GF-D8 (cell line): Measurements from ENCODE around the gene TMTC2.

Experiments used
- DNase-seq: peaks from one replicate; lab custom pipeline; 2025; lab: John Stamatoyannopoulos, UW

The TMTC2 gene

DNA sequence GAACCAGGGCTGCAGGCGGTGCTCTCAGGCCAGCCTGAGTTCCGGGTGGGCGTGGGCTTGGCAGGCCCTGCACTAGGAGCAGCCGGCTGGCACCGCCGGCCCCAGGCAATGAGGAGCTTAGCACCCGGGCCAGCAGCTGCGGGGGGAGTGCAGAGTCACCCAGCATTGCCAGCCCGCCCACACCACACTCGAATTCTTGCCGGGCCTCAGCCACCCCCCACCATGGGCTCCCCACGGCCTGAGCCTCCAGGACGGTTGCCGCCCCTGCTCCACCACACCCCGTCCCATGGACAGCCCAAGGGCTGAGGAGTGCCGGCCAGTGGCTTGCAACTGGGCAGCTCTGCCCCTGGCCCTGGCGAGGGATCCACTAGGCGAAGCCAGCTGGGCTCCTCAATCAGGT lies 453.4 kb downstream of the TMTC2 start:
- no peak for DNase-seq

DNA sequence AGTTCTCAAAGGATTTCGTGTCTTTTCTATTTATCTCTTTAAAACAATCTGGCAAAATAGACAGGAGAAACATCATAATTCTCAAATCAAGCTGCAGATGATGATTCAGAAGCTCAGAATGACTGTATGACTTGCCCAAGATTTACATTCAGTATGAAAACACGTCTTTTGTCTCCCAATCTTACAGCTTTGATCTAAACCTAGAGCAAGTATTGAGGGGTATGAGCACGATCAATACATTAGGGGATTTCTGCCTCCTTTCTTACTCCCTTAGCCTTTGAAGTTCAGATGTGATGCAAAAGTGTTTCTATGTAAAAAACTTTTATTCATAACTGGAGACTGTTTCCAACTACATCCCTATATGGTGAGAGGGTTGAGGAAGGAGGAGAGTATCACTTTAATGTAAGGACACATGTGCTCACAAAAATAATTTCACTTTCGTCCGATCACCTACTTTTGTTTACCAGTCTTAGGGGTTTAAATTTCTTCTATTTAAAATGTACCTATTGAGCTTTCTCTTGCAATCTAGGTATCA lies 454.8 kb downstream of the TMTC2 start:
- DNase-seq = no peak

DNA sequence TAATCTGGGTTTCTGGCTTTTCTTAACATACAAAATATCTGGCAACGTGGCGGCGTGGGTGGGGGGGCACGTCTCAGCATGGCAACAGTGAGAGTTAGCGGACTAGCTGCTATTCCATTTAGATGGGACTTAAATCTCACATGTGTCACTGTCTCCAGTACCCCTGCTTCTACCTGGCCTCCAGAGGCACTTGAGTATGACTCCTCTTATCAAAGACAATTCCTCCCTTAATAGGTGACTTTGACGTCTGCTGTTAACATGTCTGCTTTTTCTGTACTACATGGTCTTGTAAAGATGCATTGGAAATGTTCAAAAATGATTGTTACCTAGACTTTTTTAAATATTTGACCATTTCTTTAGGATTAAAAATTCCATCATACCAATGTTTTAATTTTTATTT lies 456.2 kb downstream of the TMTC2 start:
- no peak for DNase-seq

DNA sequence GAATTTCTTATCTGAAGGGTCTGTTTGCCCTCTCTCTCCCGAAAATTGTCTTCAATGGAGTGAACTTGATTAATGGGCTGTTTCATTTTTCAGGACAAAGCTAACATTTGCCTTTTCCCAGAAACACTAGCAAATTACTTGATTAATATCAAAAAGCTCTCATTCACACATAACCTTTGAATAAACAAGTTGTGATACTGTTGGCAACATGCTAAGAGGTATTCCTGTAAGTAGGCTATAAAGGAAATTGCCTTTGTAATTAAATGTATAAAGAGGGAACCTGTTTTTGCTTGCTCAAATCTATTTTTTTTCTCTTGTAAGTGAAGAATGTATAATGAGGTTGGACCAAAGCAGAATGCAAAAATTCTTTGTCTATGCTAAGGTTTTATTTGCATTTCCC lies 457.2 kb downstream of the TMTC2 start:
- no peak for DNase-seq

DNA sequence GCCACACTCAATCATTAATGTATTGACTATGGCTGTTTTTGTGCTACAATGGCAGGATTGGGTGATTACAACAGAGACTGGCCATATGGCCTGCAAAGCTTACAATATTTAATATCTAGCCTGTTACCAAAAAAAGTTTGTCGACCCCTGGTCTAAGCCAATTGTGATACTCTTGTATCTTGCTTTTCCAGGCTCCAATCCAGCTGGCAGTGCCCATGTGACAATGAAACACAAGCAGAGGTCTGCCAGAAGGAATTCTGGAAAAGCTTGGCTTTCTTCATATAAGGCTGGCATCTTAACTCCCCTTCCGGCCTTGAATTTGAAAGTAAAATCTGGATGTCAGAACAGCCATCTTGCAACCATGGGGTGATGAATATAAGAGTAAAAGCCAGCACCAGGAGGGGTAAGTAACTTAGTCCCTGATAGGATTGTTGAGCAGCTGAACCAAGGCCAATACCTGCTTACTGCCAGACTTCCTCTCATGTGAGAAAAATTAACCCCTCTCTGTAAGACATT lies 458.7 kb downstream of the TMTC2 start:
- no peak for DNase-seq

DNA sequence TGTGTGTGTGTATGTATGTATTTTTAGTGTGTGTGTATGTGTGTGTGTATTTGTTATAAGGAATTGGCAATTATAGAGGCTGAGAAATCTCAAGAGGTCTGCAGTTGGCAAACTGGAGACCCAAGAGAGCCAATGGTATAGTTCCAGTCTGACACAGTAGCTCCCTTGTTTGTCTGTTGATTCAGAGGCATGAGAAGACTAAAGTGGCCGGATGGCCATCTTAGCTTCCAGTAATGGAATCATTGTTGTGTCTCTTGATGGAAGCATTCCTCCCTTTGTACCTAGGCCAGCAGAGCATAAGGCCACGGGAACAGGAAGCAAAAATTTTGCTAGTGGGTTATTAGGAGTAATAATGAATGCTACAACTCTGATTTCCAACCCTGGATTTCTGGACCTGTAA lies 460.6 kb downstream of the TMTC2 start:
- no peak for DNase-seq

DNA sequence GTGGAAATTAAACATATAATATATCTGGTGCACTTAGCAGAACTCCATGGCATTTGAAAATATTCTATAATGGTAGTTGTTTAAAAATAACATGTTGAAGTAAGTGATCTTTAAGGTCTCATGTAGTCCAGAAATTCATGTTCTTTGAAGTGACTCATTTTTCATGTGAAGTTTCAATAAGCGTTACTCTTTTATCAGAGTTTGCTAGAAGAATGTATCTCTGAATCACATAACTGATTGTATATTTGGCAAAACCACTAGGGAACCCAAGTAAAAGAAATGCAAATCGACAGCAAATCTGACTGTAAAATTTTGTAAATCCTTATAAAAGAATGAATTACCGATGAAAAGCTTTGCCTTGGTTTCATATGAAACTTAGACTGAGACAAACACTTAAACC lies 463.3 kb downstream of the TMTC2 start:
- DNase-seq = no peak

DNA sequence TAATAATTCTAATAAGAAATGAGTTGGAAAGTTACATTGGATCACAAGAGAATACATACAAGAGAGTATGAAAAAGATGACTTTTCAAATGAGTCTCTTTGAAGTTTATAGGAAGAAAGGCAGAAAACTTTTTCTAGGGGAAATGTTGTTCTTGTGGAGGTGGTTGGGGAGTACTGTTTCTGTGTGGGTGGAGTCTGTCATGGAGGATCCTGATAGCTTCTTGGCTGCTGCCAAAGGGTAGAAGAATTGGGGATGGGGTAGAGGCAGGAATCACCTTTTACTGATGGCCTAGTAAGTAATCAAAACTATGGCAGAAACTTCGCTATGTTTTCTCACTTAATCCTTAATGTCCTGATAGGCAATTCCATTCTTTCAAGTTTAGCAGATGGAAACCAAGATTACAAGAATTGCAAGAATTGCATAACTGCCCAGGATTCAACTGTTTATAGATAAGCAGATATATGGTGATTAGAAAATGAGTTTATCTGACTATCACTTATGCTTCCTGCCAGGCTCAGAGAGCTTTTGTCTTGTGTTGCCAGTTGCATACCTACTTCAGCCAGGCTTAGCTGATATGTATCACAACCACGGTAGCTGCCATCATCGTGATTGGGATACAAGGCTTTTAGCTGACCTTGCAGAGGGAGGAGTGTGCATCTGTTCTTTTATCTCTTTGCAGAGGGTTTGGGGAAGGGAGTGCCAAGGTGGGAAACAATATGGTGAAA lies 463.9 kb downstream of the TMTC2 start:
- DNase-seq = no peak

DNA sequence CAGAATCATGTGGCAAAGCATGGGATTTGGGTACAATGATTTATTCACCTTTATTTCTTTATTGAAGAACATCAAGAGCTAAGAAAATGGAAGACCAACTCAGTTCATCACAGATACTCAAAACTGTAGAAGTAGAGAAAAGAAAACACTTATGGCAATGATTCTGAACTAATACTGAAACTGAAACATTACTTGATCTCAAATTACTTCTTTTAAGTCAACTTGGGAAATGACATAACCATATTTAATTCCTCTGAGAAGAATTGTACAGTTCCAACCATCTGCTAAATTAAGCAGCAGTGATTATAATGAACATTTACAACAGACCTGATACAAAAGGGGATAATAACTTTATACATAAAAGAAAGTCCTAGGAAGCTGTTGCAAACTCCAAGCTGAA lies 466.5 kb downstream of the TMTC2 start:
- DNase-seq = no peak

DNA sequence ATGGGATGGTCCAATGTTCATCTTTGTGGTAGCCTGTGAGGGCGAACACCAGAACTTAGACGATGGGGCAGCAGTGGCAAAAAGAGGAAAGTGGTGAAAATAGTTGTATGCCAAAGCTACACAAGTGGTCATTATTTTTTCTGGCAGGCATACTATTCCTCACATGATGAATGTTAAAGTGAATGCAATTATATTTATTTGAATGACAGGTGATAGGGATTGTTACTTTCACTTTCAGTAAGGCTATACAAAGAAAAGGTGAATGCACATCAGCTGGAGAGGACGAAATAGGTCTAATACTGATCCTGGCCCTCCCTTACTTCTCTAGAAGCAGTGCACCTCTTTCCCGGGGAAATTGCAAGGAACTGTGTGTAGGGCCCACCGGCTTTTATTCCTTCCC lies 470.1 kb downstream of the TMTC2 start:
- no peak for DNase-seq

DNA sequence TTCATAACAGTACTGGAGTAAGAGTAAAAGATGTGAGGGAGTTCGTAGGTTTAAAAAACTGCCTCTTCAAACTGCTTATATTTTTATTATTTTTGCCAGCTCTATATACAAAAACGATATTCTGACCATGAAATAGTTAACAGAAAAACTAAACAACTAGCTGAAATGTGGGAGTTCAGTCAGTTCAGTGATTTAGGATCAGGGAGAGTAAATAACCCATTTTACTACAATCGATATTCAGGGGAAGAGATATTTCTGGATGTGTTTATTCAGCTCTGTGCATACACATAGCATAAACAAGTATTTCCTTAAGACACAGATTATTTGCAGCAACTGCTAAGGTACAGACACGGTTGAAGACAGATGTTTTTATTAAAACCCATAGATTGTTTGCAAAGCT lies 470.9 kb downstream of the TMTC2 start:
- DNase-seq = no peak

DNA sequence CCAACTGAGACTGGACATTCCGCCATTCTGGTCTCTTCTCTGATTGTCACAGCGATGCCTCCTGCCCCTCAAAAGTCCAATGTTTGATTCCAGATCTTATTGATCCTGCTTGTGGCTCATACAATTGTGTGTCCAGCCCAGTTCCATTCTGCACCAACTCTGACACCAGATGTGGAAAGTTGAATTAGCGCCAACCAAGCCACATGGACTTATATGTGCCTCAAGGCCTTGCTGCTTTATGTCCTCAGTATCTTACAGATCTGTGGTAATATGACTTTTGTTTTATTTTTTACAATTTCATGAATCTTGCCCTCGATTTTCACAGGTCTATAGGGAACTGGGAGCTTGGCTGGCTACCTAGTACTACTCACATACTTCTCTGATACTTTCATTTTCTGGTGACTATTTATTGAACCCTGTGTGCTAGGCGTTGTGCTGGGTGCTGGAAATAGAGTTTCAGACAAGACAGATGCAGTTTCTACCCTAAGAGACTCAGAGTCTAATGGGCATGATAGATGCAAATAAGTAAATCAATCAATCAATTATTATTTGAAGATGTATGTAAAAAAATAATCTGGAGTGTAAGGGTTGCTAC lies 472.0 kb downstream of the TMTC2 start:
- DNase-seq = no peak

DNA sequence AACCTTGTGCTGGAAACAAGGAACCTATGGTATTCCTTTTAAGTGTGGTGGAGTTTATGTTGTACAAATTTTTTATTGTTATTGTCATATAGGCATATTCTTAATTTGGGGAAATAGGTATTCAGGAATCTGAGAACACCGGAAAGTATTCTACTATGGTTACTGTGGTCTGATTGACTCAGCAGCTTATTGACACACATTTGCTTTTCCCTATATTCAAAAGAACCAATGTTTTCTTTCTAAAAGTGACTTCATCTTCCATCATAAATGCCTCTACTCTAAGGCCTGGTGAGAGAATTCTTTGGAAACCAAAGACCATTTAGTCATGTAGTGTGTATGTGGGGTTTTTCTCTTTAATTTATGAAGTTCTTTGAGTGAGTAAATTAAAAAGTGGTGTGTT lies 474.8 kb downstream of the TMTC2 start:
- DNase-seq = no peak

DNA sequence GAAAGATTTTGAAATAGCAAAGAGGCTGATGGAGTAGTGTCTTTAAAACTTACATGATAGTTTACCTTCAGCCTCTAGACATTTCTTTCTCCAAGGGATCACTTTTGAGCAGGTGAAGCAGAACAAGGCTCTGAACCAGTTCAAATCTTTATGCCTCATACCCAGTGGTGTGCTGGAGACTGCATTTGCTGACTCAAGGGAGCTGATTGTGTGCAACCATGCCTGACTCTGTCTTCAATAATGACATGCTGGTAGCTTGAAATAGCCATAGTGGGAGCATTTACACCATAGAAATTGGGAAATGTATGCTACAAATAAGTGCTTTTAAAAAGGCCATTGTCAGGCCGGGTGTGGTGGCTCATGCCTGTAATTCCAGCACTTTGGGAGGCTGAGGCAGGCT lies 482.0 kb downstream of the TMTC2 start:
- DNase-seq = no peak

DNA sequence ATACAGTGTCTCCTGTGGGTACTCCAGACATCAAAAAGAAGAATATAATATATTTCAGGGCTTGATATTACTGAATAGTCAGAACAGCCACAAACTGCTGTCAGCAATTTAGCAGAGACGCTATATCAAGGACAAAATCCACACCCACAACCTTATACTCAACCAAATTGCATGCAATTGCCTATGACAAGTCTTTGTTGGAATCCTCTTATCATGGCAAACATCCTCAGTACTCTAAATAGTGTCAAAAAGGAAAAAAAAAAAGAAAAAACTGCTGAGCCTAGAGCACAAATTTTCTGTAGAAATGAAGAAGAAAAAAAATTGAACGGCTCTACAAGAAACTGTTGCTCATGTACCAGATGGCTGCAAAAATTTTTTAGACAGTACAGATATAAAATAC lies 485.7 kb downstream of the TMTC2 start:
- DNase-seq = no peak

DNA sequence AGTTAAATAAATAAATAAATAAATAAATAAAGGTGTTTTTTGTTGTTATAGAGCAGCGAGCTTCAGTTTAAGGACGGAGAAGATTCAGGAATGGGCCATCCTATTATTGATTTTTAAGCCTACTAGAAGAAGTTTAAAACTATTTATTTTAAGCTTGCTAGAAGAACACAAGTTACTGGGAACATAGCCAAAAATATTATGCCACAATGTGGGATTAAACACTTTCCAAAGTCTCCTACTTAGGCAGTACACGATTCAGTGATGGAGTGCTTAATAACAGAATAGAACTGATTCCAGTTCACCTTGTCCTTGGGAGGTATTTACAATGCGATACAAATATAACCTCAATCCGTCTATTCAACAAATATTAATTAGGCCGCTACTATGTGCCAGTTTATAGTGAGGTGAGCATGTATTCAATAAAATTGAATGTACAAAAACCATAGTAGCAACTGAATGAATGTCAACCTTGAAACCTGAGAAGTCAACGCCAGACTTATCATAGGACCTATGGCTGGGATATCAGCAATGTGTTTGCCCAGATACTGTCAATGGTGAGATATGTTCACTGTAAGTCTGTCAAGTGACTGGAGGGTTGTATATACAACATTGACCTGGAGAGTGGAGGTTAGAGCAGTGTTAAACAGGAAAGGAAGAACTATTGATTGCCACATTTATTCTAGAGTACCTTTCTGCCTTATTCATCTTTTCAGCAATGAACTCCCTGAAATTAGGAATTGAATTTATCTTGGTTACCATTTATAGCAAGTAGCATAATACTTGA lies 486.4 kb downstream of the TMTC2 start:
- no peak for DNase-seq

DNA sequence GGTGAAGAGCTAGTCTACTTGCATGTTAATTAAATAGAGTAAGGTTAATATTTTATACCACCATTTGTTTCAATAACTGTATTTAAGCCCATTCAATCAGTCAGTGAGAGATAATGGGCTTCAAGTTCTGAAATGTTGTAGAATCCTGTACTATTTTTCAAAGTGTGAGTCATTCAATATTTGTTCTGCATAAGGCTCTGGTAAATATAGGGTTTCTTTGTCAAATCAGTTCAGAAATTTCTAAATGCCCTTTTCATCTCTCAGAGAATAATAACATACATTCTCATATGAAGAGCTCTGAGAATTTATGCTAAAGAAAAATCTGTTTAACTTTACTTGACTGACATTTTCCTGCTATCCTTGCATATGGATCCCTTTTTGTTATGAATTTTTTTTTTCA lies 493.3 kb downstream of the TMTC2 start:
- DNase-seq = no peak

DNA sequence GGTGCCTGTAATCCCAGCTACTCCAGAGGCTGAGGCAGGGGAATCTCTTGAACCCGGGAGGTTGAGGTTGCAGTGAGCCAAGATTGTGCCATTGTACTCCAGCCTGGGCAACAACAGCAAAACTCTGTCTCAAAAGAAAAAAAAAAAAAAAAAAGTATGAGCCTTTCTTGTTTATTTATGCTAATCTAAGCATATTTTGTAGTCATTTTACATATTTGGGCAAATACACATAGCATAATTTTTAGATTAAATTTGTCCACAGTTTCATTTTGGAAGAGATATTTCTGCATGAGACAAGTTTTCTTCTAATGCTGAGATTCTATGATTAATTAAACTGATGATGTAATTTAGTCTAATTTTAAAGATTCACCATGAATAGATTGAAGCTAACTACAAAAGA lies 494.4 kb downstream of the TMTC2 start:
- no peak for DNase-seq

DNA sequence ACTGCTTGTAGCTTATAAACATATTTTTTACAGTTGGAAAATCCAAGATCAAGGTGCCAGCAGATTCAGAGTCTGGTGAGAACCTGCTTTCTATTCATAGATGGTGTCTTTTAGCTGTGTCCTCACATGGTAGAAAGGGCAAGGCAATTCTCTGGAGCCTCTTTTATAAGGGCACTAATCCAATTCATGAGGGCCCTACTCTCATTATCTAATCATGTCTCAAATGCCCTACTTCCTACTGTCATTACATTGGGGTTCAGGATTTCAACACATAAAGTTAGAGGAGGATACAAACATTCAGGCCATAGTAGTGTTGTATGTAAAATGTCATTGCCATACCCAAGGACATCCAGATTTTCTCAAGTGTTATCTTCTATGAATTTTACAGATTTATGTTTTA lies 496.4 kb downstream of the TMTC2 start:
- no peak for DNase-seq
